NB4 (cell line): ENCODE results near the gene IFNA1.

Experiments used
- POLR2A ChIP-seq: IDR thresholded peaks from 2 replicates; pipeline ENCODE4 v1.6.1; 2011; ENCODE audit warnings: mild to moderate bottlenecking; ENCODE audit not compliant: insufficient read length; ENCODE audit errors: extremely low read depth
- TF ChIP-seq, protein P1 (sequence below): IDR thresholded peaks from one replicate; pipeline ENCODE4 v1.5.1; 2012; ENCODE audit warnings: low read depth, low read length
- TF ChIP-seq, protein P2 (sequence below): IDR thresholded peaks from 2 replicates; pipeline ENCODE4 v1.6.1; 2011; ENCODE audit warnings: low read depth, low read length

- TF ChIP-seq, protein P1, sequence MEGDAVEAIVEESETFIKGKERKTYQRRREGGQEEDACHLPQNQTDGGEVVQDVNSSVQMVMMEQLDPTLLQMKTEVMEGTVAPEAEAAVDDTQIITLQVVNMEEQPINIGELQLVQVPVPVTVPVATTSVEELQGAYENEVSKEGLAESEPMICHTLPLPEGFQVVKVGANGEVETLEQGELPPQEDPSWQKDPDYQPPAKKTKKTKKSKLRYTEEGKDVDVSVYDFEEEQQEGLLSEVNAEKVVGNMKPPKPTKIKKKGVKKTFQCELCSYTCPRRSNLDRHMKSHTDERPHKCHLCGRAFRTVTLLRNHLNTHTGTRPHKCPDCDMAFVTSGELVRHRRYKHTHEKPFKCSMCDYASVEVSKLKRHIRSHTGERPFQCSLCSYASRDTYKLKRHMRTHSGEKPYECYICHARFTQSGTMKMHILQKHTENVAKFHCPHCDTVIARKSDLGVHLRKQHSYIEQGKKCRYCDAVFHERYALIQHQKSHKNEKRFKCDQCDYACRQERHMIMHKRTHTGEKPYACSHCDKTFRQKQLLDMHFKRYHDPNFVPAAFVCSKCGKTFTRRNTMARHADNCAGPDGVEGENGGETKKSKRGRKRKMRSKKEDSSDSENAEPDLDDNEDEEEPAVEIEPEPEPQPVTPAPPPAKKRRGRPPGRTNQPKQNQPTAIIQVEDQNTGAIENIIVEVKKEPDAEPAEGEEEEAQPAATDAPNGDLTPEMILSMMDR = no peak
- no peak for TF ChIP-seq POLR2A
- TF ChIP-seq, protein P2, sequence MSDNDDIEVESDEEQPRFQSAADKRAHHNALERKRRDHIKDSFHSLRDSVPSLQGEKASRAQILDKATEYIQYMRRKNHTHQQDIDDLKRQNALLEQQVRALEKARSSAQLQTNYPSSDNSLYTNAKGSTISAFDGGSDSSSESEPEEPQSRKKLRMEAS = no peak
Observed at GRCh38 chr9:21432672-21433425, 7.4 kb upstream of the IFNA1 start.
